ENCODE data around the gene ATF4. TPM values are rescaled to one million over a fixed set of nuclear protein-coding genes. Genes with fewer than 3 reads are reported as not detected.

The ATF4 gene
- total RNA-seq, 3 donors from 2014 or later, result 201 to 581 (median 205) TPM

DNA sequence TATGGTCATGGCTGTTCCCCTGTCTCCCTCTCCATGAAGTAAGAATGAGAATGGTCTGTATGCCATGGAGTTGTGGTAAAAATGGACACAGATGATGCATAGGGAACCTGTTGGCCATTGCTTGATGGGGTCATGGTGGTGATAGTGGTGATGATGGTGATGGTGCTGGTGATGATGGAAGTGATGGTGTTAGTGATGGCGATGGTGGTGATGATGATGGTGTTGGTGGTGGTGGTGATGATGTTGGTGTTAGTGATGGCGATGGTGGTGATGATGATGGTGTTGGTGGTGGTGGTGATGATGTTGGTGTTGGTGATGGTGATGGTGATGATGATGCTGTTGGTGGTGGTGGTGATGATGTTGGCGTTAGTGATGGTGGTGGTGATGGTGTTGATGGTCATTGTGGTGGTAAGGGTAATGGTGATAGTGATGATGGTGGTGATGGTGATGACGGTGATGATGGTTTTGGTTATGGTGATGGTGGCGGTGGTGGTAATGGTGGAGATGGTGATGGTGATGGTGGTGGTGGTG lies 45.1 kb downstream of the ATF4 start:
- TF ChIP-seq, protein P1, sequence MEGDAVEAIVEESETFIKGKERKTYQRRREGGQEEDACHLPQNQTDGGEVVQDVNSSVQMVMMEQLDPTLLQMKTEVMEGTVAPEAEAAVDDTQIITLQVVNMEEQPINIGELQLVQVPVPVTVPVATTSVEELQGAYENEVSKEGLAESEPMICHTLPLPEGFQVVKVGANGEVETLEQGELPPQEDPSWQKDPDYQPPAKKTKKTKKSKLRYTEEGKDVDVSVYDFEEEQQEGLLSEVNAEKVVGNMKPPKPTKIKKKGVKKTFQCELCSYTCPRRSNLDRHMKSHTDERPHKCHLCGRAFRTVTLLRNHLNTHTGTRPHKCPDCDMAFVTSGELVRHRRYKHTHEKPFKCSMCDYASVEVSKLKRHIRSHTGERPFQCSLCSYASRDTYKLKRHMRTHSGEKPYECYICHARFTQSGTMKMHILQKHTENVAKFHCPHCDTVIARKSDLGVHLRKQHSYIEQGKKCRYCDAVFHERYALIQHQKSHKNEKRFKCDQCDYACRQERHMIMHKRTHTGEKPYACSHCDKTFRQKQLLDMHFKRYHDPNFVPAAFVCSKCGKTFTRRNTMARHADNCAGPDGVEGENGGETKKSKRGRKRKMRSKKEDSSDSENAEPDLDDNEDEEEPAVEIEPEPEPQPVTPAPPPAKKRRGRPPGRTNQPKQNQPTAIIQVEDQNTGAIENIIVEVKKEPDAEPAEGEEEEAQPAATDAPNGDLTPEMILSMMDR (IDR thresholded peaks at IDR 0.05), result no peak
- intact Hi-C loops (cut with DNase I, micrococcal nuclease), result no loop called here
- ATAC-seq (no peak), DNase-seq (no peak)
- Histone ChIP-seq H3K9me3 (no peaks in the 10 kb centered on the region), H3K4me3 (no peak overlapping the region), H3K4me1 (ENCODE audit: low read depth) (no peaks in the 10 kb centered on the region), H3K36me3 (ENCODE audit: low read depth) (no peaks in the 10 kb centered on the region)

DNA sequence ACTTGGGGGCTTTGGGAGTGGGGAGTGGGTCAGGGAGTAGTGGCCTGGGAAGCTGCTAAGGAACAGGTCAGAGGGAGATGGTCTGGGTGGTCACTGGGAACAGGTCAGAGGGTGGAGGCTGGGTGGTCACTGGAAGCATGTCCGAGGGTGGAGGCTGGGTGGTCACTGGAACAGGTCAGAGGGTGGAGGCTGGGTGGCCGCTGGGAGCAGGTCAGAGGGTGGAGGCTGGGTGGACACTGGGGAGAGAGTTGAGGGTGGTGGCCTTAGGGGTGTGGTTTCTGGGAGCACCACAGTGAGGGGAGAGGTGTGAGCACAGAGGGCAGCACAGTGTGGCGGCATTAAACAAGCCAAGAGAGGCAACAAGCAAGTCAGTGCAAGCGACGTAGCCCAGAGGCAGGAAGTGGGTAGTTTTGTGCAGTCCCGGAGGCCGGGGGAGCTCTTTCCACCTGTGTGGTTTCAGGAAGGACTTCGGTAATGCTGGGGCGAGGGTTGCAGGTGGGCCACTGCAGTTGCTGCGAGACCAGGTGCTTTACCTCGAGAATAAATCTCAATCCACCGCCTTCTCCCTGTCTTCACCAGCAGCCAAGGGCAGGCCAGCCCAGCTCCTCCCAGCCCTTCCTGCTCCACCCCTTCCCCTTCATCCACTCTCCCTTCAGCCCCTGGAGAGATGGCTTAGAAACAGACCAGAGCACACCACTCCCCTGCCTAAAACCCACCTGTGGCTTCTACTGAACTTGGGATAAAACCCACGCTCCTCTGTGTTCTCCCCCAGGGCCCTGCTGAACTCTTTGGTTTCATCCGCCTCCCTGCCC lies 47.0 kb downstream of the ATF4 start:
- ATAC-seq, result peak; percentile 57
- no peak overlapping the region for H3K4me3 ChIP-seq
- no peaks in the 10 kb centered on the region for H3K4me1 ChIP-seq (ENCODE audit: low read depth)
- DNase-seq, result no peak
- intact Hi-C loops (cut with DNase I, micrococcal nuclease), result no loop called here
- no peaks in the 10 kb centered on the region for H3K36me3 ChIP-seq (ENCODE audit: low read depth)
- TF ChIP-seq, protein P1 (IDR thresholded peaks at IDR 0.05), result no peak
- no peaks in the 10 kb centered on the region for H3K9me3 ChIP-seq

DNA sequence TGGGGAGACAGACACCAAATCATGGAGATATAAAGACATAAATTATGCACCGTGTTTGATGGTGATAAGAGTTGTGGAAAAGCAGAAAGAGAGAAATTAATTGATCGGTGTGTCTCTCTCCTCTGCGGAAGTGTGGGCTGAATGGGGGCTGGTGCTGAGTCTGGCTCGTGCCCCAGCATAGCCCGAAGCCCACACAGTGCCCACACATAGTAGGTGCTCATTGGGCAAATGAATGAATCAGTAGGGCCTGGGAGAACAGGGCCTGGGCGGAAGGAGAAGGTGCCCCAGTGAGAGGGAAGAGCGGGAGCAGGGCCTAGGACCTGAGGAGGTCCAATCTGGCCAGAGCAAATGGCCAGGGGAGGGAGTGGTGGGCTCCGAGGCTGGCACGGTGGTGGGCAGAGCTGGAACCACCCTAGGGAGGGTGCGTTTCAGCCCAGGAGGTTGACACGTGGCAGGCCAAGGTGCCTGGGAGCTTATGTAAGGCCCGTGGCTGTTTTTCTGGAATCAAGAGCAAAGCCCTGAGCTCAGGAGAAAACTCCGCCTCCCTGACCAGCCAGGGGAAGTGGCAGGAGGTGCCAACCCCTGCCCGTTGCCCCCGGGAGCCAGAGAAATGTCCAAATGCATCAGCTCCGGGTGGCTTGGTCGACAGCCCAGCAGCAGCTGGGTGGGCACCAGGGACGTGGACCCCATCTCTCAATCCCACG lies 48.1 kb downstream of the ATF4 start:
- intact Hi-C loops (cut with DNase I, micrococcal nuclease), result no loop called here
- no peak for DNase-seq
- no peaks in the 10 kb centered on the region for H3K4me1 ChIP-seq (ENCODE audit: low read depth)
- H3K9me3 ChIP-seq, result no peaks in the 10 kb centered on the region
- H3K36me3 ChIP-seq (ENCODE audit: low read depth), result no peaks in the 10 kb centered on the region
- TF ChIP-seq, protein P1 (IDR thresholded peaks at IDR 0.05), result no peak
- no peak overlapping the region for H3K4me3 ChIP-seq
- ATAC-seq, result no peak

DNA sequence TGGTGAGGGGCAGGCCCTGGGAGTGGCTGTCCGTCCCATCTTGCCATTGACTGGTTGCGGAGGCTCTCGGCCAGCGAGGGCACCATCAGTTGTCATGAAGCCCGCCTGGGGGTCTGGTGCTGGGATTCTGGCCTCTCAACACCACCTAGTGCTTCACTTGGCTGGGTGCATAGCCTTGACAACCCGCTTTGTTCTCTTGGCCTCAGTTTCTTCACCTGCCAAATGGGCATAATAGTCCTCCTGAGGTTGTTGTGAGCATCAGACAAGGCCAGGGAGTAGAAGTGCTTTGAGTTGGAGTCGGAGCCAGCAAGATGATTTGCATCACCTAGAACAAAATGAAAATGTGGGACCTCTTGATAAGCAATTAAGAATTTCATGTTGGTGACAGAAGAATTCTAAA lies 48.7 kb downstream of the ATF4 start:
- H3K4me3 ChIP-seq, result no peak overlapping the region
- intact Hi-C loops (cut with DNase I, micrococcal nuclease), result no loop called here
- no peak for ATAC-seq
- no peaks in the 10 kb centered on the region for H3K4me1 ChIP-seq (ENCODE audit: low read depth)
- TF ChIP-seq, protein P1 (IDR thresholded peaks at IDR 0.05), result no peak
- no peaks in the 10 kb centered on the region for H3K36me3 ChIP-seq (ENCODE audit: low read depth)
- H3K9me3 ChIP-seq, result no peaks in the 10 kb centered on the region
- DNase-seq, result no peak

DNA sequence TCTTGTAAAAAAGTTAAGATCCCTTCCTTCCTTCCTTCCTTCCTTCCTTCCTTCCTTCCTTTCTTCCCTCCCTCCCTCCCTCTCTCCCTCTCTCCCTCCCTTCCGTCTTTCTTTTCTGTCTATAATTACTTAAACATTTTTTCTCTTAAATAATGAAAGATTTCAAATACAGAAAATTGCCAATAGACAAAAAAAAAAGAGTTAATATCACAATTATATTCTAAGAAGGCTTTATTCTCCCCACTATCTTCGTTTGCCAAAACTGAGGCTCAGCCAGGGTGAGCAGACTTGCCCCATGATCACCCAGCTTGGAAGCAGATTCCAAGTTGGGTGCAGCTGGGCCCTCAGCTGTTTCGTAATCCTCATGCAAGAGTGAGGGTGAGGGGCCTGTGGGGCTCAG lies 49.9 kb downstream of the ATF4 start:
- DNase-seq (no peak), ATAC-seq (no peak)
- Histone ChIP-seq H3K4me3 (no peak overlapping the region), H3K36me3 (ENCODE audit: low read depth) (no peaks in the 10 kb centered on the region), H3K4me1 (ENCODE audit: low read depth) (no peaks in the 10 kb centered on the region), H3K9me3 (no peaks in the 10 kb centered on the region)
- intact Hi-C loops (cut with DNase I, micrococcal nuclease), result no loop called here
- TF ChIP-seq, protein P1 (IDR thresholded peaks at IDR 0.05), result no peak

Data from mucosa of descending colon (tissue), 3 donors.